HepG2 (cell line): Measurements from ENCODE around the gene CEP89. TPM values are rescaled to one million over a fixed set of nuclear protein-coding genes. Genes with fewer than 3 reads are reported as not detected.

Source experiments
- ATAC-seq: fragments of 200-7000 bp; cut with Tn5 transposase; 3 replicates; pipeline ENCODE4 v1.9.1; 2020; ENCODE audit warnings: mild to moderate bottlenecking, moderate library complexity
- BruUV-seq: library from RNA; stranded (reverse); fragments of 400-500 nt; replicated peaks from 2 replicates; lab custom pipeline; 2021; lab: Mats Ljungman, UMichigan
- CTCF ChIA-PET: fragments of 300-600 bp; formaldehyde crosslinking; extraction: SDS; loops from one replicate; lab custom pipeline; 2021; ENCODE audit warnings: low total read pairs, inconsistent platforms, low intra/inter-chr PET ratio; lab: Yijun Ruan, JAX
- POLR2A ChIA-PET: fragments of 350-600 bp; sonication (Branson Sonifier 250); formaldehyde crosslinking; loops from one replicate; lab custom pipeline; 2020; ENCODE audit warnings: antibody characterized with exemption, inconsistent platforms; lab: Yijun Ruan, JAX
- DNase-seq: peaks from one replicate; pipeline ENCODE4 v3.0.0-alpha.2; 2015; ENCODE audit warnings: low spot score
- FAIRE-seq: peaks from 3 replicates; lab custom pipeline; 2011; peaks lifted over from hg19 to GRCh38; lab: Jason Lieb, UNC
- H2AFZ ChIP-seq: one replicate; pipeline ENCODE4 v1.6.1; 2011; ENCODE audit warnings: low read length, inconsistent platforms
- H3K27ac ChIP-seq: fragments of 300-600 bp; 3 replicates; pipeline ENCODE4 v1.8.0; 2011; ENCODE audit warnings: mixed run types, mild to moderate bottlenecking, mixed read lengths, low read length, inconsistent platforms; ENCODE audit not compliant: insufficient read depth; ENCODE audit errors: extremely low read length
- H3K27me3 ChIP-seq, 2 experiments: fragments of 200-600 bp in 1 of 2; 2 replicates in 1 of 2; 3 replicates in 1 of 2; pipeline versions ENCODE4 v1.6.0 to v1.8.0; 2011; ENCODE audit warnings: low read length in 2 of 2, mild to moderate bottlenecking in 2 of 2, moderate library complexity in 2 of 2, inconsistent platforms in 1 of 2; ENCODE audit not compliant: insufficient read depth in 2 of 2, control insufficient read depth in 1 of 2
- H3K36me3 ChIP-seq, 2 experiments: fragments of 200-600 bp in 1 of 2; replicated peaks in 1 of 2; 2 replicates in 1 of 2; 3 replicates in 1 of 2; pipeline versions ENCODE4 v1.5.1 to v1.8.0; 2011; ENCODE audit warnings: low read length in 2 of 2, inconsistent platforms in 1 of 2; ENCODE audit not compliant: insufficient read depth in 2 of 2, control insufficient read depth in 1 of 2
- H3K4me1 ChIP-seq: 2 replicates; pipeline ENCODE4 v1.5.1; 2012; ENCODE audit warnings: low read length, inconsistent platforms; ENCODE audit not compliant: insufficient read depth
- H3K4me2 ChIP-seq: 2 replicates; pipeline ENCODE4 v1.6.0; 2011; ENCODE audit warnings: low read depth, low read length, inconsistent platforms
- H3K4me3 ChIP-seq, 3 experiments: fragments of 200-600 bp in 1 of 3; sonication (generic), shearing (Covaris generic) in 1 of 3; replicated peaks in 1 of 3; 2 replicates each; pipeline ENCODE4 v1.5.1; 2011 to 2016; ENCODE audit warnings: low read length in 3 of 3, inconsistent platforms in 2 of 3, low read depth in 2 of 3, mild to moderate bottlenecking in 2 of 3, control low read depth in 1 of 3, mixed read lengths in 1 of 3; ENCODE audit not compliant: insufficient read depth in 1 of 3
- H3K79me2 ChIP-seq: one replicate; pipeline ENCODE4 v1.6.1; 2011; ENCODE audit warnings: low read length, inconsistent platforms; ENCODE audit not compliant: insufficient read depth
- H3K9ac ChIP-seq: 2 replicates; pipeline ENCODE4 v1.6.0; 2011; ENCODE audit warnings: mild to moderate bottlenecking, low read depth, low read length, inconsistent platforms; ENCODE audit not compliant: insufficient read depth
- H3K9me3 ChIP-seq: 2 replicates; pipeline ENCODE4 v1.5.1; 2012; ENCODE audit warnings: mild to moderate bottlenecking, low read length
- H4K20me1 ChIP-seq: 2 replicates; pipeline ENCODE4 v1.6.0; 2011; ENCODE audit warnings: inconsistent platforms, mild to moderate bottlenecking, low read length, moderate library complexity; ENCODE audit not compliant: insufficient read depth
- LCORL ChIP-seq, 2 experiments: fragments of 450-650 bp in 1 of 2; sonication (generic) in 1 of 2; formaldehyde crosslinking in 1 of 2; IDR thresholded peaks; 2 replicates each; pipeline versions ENCODE4 v1.5.0 to v1.6.1; 2017 to 2020; ENCODE audit warnings: antibody characterized with exemption in 1 of 2, missing genetic modification reagents in 1 of 2
- SIN3A ChIP-seq: IDR thresholded peaks from 2 replicates; pipeline ENCODE4 v1.6.1; 2011; ENCODE audit warnings: low read depth, mild to moderate bottlenecking, control low read depth, low read length, borderline replicate concordance
- ZBTB3 ChIP-seq: sonication (generic); formaldehyde crosslinking; IDR thresholded peaks from 2 replicates; pipeline ENCODE4 v1.4.0; 2020; ENCODE audit warnings: low read depth, mild to moderate bottlenecking, moderate library complexity, missing genetic modification reagents, borderline replicate concordance
- ZNF20 ChIP-seq: sonication (generic); formaldehyde crosslinking; IDR thresholded peaks from 2 replicates; pipeline ENCODE4 v1.4.0; 2020; ENCODE audit warnings: mild to moderate bottlenecking, moderate library complexity, missing genetic modification reagents
- ZNF83 ChIP-seq: sonication (generic); formaldehyde crosslinking; IDR thresholded peaks from 2 replicates; pipeline ENCODE4 v1.4.0; 2020; ENCODE audit warnings: missing genetic modification reagents, mild to moderate bottlenecking, borderline replicate concordance
- ZNF841 ChIP-seq: sonication (generic); formaldehyde crosslinking; IDR thresholded peaks from 2 replicates; pipeline ENCODE4 v1.8.1; 2023; ENCODE audit warnings: missing genetic modification reagents, borderline replicate concordance
- WGBS: methylation state at CpG from one replicate; pipeline ENCODE4 v1.1.6; 2017; ENCODE audit warnings: low lambda C conversion rate; 5-methylcytosine and 5-hydroxymethylcytosine counted together
- in situ Hi-C: cut with HindIII; loops from 2 replicates; pipeline ENCODE4 v1.10.0; 2017; ENCODE audit warnings: low pct_unique_long_range_greater_than_20kb; ENCODE audit not compliant: extremely low pct_ligation_motif_present
- intact Hi-C: fragments of 100-400 bp; cut with micrococcal nuclease; formaldehyde crosslinking; loops from one replicate; pipeline ENCODE4 v1.10.0; 2022; ENCODE audit not compliant: unreplicated experiment
- polyA plus RNA-seq, 8 experiments: library from polyadenylated mRNA; depleted of rRNA in 3 of 8; stranded (reverse) in 7 of 8; unstranded in 1 of 8; fragments of >200 nt; fragmentation: Illumina TruSeq in 4 of 8; extraction: Trizol in 4 of 8; gene quantifications; 2 replicates each; pipeline versions ENCODE4 v1.2.1 to v1.2.3, GENCODE V29; 2011 to 2016; ENCODE audit warnings: low read depth in 4 of 8, missing spikeins in 1 of 8, mixed read lengths in 1 of 8; ENCODE audit not compliant: insufficient read depth in 1 of 8
- total RNA-seq, 5 experiments: library from RNA; depleted of rRNA; stranded (reverse); fragments of >200 nt; fragmentation: Illumina TruSeq; extraction: Trizol; gene quantifications; 2 replicates each; pipeline ENCODE4 v1.2.3, GENCODE V29; 2016; ENCODE audit warnings: low read depth in 1 of 5
- TF ChIP-seq, protein P1 (sequence below), 2 experiments: sonication (generic) in 1 of 2; formaldehyde crosslinking in 1 of 2; IDR thresholded peaks; 2 replicates each; pipeline versions ENCODE4 v1.6.1 to v1.9.0; 2014 to 2022; ENCODE audit warnings: antibody characterized with exemption in 1 of 2, borderline replicate concordance in 1 of 2, inconsistent platforms in 1 of 2, low read depth in 1 of 2, missing genetic modification reagents in 1 of 2

The CEP89 gene
- total and polyA plus RNA-seq, 2 of the 13 experiments (the other 11 are each of a cell fraction or from before 2014, with no cell fraction given), result 7.2 to 10.9 TPM

DNA sequence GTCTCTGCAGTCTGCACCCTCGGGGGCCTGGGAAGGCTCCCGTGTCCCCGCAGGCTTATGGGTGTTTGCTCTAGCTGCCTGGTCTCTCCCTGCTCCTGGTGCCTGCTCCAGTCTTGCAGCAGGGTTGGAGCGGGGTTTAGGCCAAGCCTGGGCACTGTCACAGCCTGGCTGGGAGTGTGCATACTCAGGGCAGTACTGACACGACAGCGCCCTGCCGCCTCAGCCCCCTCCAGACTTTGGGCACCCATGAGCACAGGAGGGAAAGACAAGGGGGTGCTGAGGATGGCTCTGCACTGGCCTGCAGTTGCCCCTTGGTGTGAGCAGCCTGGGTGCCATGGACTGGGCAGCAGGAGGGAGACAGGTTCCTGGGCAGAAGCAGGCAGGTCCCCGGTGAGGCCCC lies 35.7 kb downstream of the CEP89 start:
- Histone ChIP-seq H3K27ac (no peak overlapping the region), H3K9me3 (no peaks in the 10 kb centered on the region), H3K79me2 (no peaks in the 10 kb centered on the region), H3K4me2 (no peak overlapping the region), H3K4me1 (no peaks in the 10 kb centered on the region), H4K20me1 (no peaks in the 10 kb centered on the region), H3K4me3 (no peak overlapping the region)
- BruUV-seq, result no TSS peak
- CTCF ChIA-PET, result no interaction called here
- WGBS, result 91% methylated on average over 4 of the region's 8 CpGs
- DNase-seq (no peak), FAIRE-seq (no peak)
- POLR2A ChIA-PET, result no interaction called here
- in situ Hi-C loops, result no loop called here
- TF ChIP-seq ZNF83 (CRISPR knock-in tag), result no peak
- TF ChIP-seq ZBTB3 (CRISPR knock-in tag), result no peak
- no peak for TF ChIP-seq ZNF20 (CRISPR knock-in tag)
- TF ChIP-seq SIN3A, result no peak
- no peak for TF ChIP-seq ZNF841
- no peak for TF ChIP-seq LCORL (IDR thresholded peaks at IDR 0.05)
- TF ChIP-seq LCORL (CRISPR knock-in tag; IDR thresholded peaks at IDR 0.05), result no peak
- TF ChIP-seq, protein P1, sequence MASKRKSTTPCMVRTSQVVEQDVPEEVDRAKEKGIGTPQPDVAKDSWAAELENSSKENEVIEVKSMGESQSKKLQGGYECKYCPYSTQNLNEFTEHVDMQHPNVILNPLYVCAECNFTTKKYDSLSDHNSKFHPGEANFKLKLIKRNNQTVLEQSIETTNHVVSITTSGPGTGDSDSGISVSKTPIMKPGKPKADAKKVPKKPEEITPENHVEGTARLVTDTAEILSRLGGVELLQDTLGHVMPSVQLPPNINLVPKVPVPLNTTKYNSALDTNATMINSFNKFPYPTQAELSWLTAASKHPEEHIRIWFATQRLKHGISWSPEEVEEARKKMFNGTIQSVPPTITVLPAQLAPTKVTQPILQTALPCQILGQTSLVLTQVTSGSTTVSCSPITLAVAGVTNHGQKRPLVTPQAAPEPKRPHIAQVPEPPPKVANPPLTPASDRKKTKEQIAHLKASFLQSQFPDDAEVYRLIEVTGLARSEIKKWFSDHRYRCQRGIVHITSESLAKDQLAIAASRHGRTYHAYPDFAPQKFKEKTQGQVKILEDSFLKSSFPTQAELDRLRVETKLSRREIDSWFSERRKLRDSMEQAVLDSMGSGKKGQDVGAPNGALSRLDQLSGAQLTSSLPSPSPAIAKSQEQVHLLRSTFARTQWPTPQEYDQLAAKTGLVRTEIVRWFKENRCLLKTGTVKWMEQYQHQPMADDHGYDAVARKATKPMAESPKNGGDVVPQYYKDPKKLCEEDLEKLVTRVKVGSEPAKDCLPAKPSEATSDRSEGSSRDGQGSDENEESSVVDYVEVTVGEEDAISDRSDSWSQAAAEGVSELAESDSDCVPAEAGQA (IDR thresholded peaks at IDR 0.05; ENCODE audit: low read depth), result no peak
- TF ChIP-seq, protein P1 (CRISPR knock-in tag; IDR thresholded peaks at IDR 0.05; ENCODE audit: borderline replicate concordance), result no peak
- TF ChIP-seq, all 625 proteins: peak for 0
- Histone ChIP-seq H3K9ac (no peak overlapping the region), H2AFZ (no peak overlapping the region), H3K27me3 (no peaks in the 10 kb centered on the region), H3K36me3 (peaks cover 4 to 6% of the 10 kb centered on the region in 2 experiments; a peak in 3 of 5 replicates)
- intact Hi-C loops, result no loop called here
- ATAC-seq, result no peak
